K562 (cell line): ENCODE data around the gene KRT77. TPM values are rescaled to one million over a fixed set of nuclear protein-coding genes. Genes with fewer than 3 reads are reported as not detected.

Source experiments
- ATAC-seq: fragments of 200-7000 bp; cut with Tn5 transposase; 3 replicates; pipeline ENCODE4 v1.9.1; 2020; ENCODE audit warnings: moderate library complexity
- BruUV-seq: library from RNA; stranded (reverse); fragments of 400-500 nt; replicated peaks from 2 replicates; lab custom pipeline; 2021; lab: Mats Ljungman, UMichigan
- CTCF ChIA-PET: fragments of 300-600 bp; formaldehyde crosslinking; extraction: SDS; loops from one replicate; lab custom pipeline; 2021; ENCODE audit warnings: low intra/inter-chr PET ratio; lab: Yijun Ruan, JAX
- POLR2A ChIA-PET: fragments of 300-600, 350-650 bp; sonication (Branson Sonifier 250); formaldehyde crosslinking; extraction: SDS; loops from one replicate; lab custom pipeline; 2021; ENCODE audit warnings: antibody characterized with exemption, inconsistent platforms; lab: Yijun Ruan, JAX
- DNase-seq, 4 experiments: peaks; one replicate each; pipeline versions ENCODE4 v3.0.0 to v3.0.0-alpha.2; 2011 to 2018; ENCODE audit warnings: low spot score in 3 of 4, mixed read lengths in 3 of 4; ENCODE audit errors: extremely low read depth in 1 of 4
- FAIRE-seq: peaks from 2 replicates; lab custom pipeline; 2011; peaks lifted over from hg19 to GRCh38; lab: Jason Lieb, UNC
- H2AFZ ChIP-seq: 2 replicates; pipeline ENCODE4 v1.6.0; 2011; ENCODE audit warnings: low read depth, low read length, control low read depth, inconsistent platforms
- H3K27ac ChIP-seq: fragments of 200-600 bp; 3 replicates; pipeline ENCODE4 v1.8.0; 2011; ENCODE audit warnings: low read depth, mild to moderate bottlenecking, control low read depth, inconsistent platforms, low read length, moderate library complexity, mixed read lengths; ENCODE audit errors: extremely low read depth
- H3K27me3 ChIP-seq, 2 experiments: fragments of 300-600 bp in 1 of 2; 2 replicates in 1 of 2; 3 replicates in 1 of 2; pipeline versions ENCODE4 v1.6.0 to v1.8.0; 2011; ENCODE audit warnings: inconsistent platforms in 2 of 2, low read length in 2 of 2, mild to moderate bottlenecking in 1 of 2, mixed read lengths in 1 of 2, moderate library complexity in 1 of 2; ENCODE audit not compliant: control insufficient read depth in 2 of 2, insufficient read depth in 2 of 2
- H3K36me3 ChIP-seq: fragments of 300-600 bp; 3 replicates; pipeline ENCODE4 v1.8.0; 2011; ENCODE audit warnings: mild to moderate bottlenecking, low read length, inconsistent platforms; ENCODE audit not compliant: control insufficient read depth, insufficient read depth
- H3K4me1 ChIP-seq, 2 experiments: fragments of 200-600 bp in 1 of 2; replicated peaks in 1 of 2; 2 replicates in 1 of 2; 3 replicates in 1 of 2; pipeline versions ENCODE4 v1.5.1 to v1.8.0; 2011; ENCODE audit warnings: inconsistent platforms in 2 of 2, low read length in 2 of 2, mild to moderate bottlenecking in 1 of 2, mixed read lengths in 1 of 2, moderate library complexity in 1 of 2; ENCODE audit not compliant: control insufficient read depth in 2 of 2, insufficient read depth in 2 of 2
- H3K4me2 ChIP-seq: 2 replicates; pipeline ENCODE4 v1.6.1; 2011; ENCODE audit warnings: low read length, control low read depth, inconsistent platforms, mixed read lengths; ENCODE audit not compliant: insufficient read depth
- H3K4me3 ChIP-seq: fragments of 200-600 bp; sonication (generic), shearing (Covaris generic); 2 replicates; pipeline ENCODE4 v1.5.1; 2016; ENCODE audit warnings: control low read depth, inconsistent platforms
- H3K79me2 ChIP-seq: fragments of 200-600 bp; 3 replicates; pipeline ENCODE4 v1.8.0; 2011; ENCODE audit warnings: low read length, inconsistent platforms; ENCODE audit not compliant: control insufficient read depth, insufficient read depth
- H3K9ac ChIP-seq, 2 experiments: 2 replicates each; pipeline versions ENCODE4 v1.6.0 to v1.6.1; 2011; ENCODE audit warnings: low read depth in 2 of 2, low read length in 2 of 2, control low read depth in 1 of 2, inconsistent platforms in 1 of 2, mild to moderate bottlenecking in 1 of 2, mixed read lengths in 1 of 2; ENCODE audit not compliant: insufficient read depth in 1 of 2
- H3K9me1 ChIP-seq: one replicate; pipeline ENCODE4 v1.6.0; 2011; ENCODE audit warnings: inconsistent platforms, mild to moderate bottlenecking, low read length, moderate library complexity; ENCODE audit not compliant: control insufficient read depth, insufficient read depth
- H3K9me3 ChIP-seq: replicated peaks from 2 replicates; pipeline ENCODE4 v1.5.1; 2011; ENCODE audit warnings: low read depth, low read length, inconsistent platforms; ENCODE audit not compliant: control insufficient read depth, insufficient read depth
- H4K20me1 ChIP-seq: replicated peaks from 2 replicates; pipeline ENCODE4 v1.6.1; 2011; ENCODE audit warnings: low read length, inconsistent platforms, mixed read lengths; ENCODE audit not compliant: control insufficient read depth, insufficient read depth
- ELK3 ChIP-seq: fragments of 450-650 bp; formaldehyde crosslinking; IDR thresholded peaks from 2 replicates; pipeline ENCODE4 v1.4.0; 2020; ENCODE audit warnings: mild to moderate bottlenecking
- HOMEZ ChIP-seq: fragments of 250-450 bp; sonication (Bioruptor Pico); IDR thresholded peaks from 2 replicates; pipeline ENCODE4 v1.4.0; 2020; ENCODE audit warnings: mild to moderate bottlenecking, moderate library complexity
- PRMT5 ChIP-seq: sonication (generic); formaldehyde crosslinking; IDR thresholded peaks from 2 replicates; pipeline ENCODE4 v1.5.0; 2020; ENCODE audit warnings: missing genetic modification reagents
- RBM25 ChIP-seq: fragments of 200-400 bp; formaldehyde crosslinking; IDR thresholded peaks from 2 replicates; pipeline ENCODE4 v1.6.1; 2018; ENCODE audit warnings: low read length, low read depth, moderate library complexity; ENCODE audit not compliant: severe bottlenecking
- SFPQ ChIP-seq: fragments of 200-400 bp; formaldehyde crosslinking; IDR thresholded peaks from 2 replicates; pipeline ENCODE4 v1.6.1; 2017; ENCODE audit warnings: mild to moderate bottlenecking, low read depth, low read length, moderate library complexity
- ZNF316 ChIP-seq: fragments of 450-650 bp; IDR thresholded peaks from 2 replicates; pipeline ENCODE4 v1.6.1; 2016
- WGBS: fragments of 100-300 bp; shearing (Covaris generic); methylation state at CpG from one replicate; pipeline ENCODE4 v1.1.6; 2016; ENCODE audit warnings: low coverage, mixed read lengths; ENCODE audit not compliant: insufficient coverage; ENCODE audit errors: missing lambda C conversion rate; 5-methylcytosine and 5-hydroxymethylcytosine counted together
- in situ Hi-C: fragments of 300-500 bp; cut with MboI; formaldehyde crosslinking; loops from 4 replicates; pipeline ENCODE4 v1.15.0; 2018; ENCODE audit warnings: inconsistent platforms, mixed read lengths
- intact Hi-C: fragments of 100-400 bp; cut with micrococcal nuclease; formaldehyde crosslinking; loops from 2 replicates; pipeline ENCODE4 v1.14.2; 2022
- polyA plus RNA-seq, 8 experiments: library from polyadenylated mRNA; depleted of rRNA in 4 of 8; stranded (reverse) in 5 of 8; unstranded in 3 of 8; fragments of >200 nt; fragmentation: Nextera tagmentation in 2 of 8; fragmentation: Illumina TruSeq in 1 of 8; extraction: Ambion mirVana in 2 of 8; extraction: Trizol in 1 of 8; gene quantifications; 2 replicates each; pipeline versions ENCODE4 v1.2.1 to v1.2.3, GENCODE V29; 2011 to 2014; ENCODE audit warnings: inconsistent platforms in 1 of 8, missing spikeins in 1 of 8
- total RNA-seq, 7 experiments: library from RNA; depleted of rRNA in 6 of 7; stranded (reverse); fragments of >200 nt in 6 of 7; fragmentation: Illumina TruSeq in 2 of 7; extraction: Trizol in 2 of 7; gene quantifications; 2 replicates each; pipeline versions ENCODE4 v1.2.1 to v1.2.3, GENCODE V29; 2011 to 2021; ENCODE audit warnings: low replicate concordance in 1 of 7
- TF ChIP-seq, protein P1 (sequence below): fragments of 450-650 bp; formaldehyde crosslinking; IDR thresholded peaks from 2 replicates; pipeline ENCODE4 v1.4.0; 2020; ENCODE audit warnings: mild to moderate bottlenecking, mixed read lengths

The KRT77 gene
- total and polyA plus RNA-seq, 9 of the 15 experiments (the other 6 are each of a cell fraction or from before 2014, with no cell fraction given), result not detected

DNA sequence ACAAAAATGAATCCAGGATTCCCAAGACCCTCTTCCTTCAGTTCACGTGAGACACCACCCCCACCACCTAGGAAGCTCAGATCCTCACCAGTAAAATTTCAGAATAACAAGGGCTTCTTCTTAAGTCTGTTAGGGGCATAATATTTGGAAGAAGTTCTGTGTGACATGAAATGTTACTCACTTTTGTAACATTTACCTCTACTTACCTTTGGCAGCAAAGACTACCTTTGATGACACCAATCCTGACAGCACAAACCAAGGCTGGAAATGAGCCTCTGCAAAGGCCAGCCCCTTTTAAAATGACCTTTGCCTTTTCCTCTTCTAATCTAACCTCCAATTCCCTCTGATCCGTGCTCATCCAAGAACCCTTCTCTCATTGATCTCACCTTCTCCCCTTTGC, 19.4 kb upstream of the KRT77 start (continued):
- TF ChIP-seq HOMEZ, result no peak
- no peak for TF ChIP-seq RBM25

DNA sequence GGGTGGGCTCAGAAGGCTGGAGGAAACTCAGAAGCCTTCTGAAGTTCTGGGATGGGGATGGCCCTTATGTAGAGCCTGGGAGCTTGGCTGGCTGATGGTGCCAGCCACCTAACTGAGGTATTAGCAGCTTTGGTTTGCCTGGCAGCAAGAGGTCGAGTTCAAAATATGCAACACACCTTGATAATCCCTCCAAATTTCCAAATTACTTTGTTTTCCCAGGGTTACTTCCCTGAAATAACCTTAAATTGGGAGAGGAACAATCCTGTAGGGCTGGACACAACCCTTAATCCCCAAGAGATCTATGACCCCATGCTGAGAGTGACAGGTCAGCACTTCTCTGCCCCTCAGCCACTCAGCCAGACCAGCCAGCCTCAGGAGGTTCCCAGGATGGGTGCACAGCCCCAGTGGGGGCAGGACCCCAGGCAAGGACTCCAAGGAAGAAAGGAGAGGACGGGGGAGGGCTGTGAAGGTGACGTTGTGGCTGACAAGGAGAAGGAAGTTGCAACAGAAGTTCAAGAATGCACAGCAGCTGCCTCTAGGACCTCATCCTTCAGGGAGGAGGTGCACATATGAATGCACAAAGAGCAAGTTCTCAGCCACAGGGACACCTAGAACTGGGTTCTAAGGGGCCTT, 18.6 kb upstream of the KRT77 start:
- peaks cover 5 to 44% of the 10 kb centered on the region in 2 experiments; a peak in 4 of 5 replicates for H3K27me3 ChIP-seq
- no peaks in the 10 kb centered on the region for H3K9me1 ChIP-seq
- no peak overlapping the region for H3K27ac ChIP-seq
- no peak overlapping the region for H3K9ac ChIP-seq
- ATAC-seq (no peak), FAIRE-seq (no peak), DNase-seq (no peak)
- H3K9me3 ChIP-seq, result no peaks in the 10 kb centered on the region
- 0% methylated on average over 3 of the region's 3 CpGs for WGBS
- H3K4me2 ChIP-seq, result no peak overlapping the region
- BruUV-seq, result no TSS peak
- in situ Hi-C loops, result no loop called here
- H2AFZ ChIP-seq, result no peak overlapping the region
- intact Hi-C loops, result no loop called here
- POLR2A ChIA-PET, result interaction anchor here (0.7 kb wide), 1 partner anchor 15 kb away, joined by 3 read pairs; no protein-coding TSS in a partner anchor
- 0 out of 2 replicates have a peak, but pooled peaks have one; percentile 18 for TF ChIP-seq ZNF316
- no peak for TF ChIP-seq ELK3 (CRISPR knock-in tag)
- TF ChIP-seq PRMT5 (CRISPR knock-in tag), result no peak
- TF ChIP-seq, protein P1, sequence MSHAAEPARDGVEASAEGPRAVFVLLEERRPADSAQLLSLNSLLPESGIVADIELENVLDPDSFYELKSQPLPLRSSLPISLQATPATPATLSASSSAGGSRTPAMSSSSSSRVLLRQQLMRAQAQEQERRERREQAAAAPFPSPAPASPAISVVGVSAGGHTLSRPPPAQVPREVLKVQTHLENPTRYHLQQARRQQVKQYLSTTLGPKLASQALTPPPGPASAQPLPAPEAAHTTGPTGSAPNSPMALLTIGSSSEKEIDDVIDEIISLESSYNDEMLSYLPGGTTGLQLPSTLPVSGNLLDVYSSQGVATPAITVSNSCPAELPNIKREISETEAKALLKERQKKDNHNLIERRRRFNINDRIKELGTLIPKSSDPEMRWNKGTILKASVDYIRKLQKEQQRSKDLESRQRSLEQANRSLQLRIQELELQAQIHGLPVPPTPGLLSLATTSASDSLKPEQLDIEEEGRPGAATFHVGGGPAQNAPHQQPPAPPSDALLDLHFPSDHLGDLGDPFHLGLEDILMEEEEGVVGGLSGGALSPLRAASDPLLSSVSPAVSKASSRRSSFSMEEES, result no peak
- no peak for TF ChIP-seq SFPQ
- no peaks in the 10 kb centered on the region for H3K79me2 ChIP-seq
- H3K4me1 ChIP-seq, result no peaks in the 10 kb centered on the region
- H3K36me3 ChIP-seq, result no peaks in the 10 kb centered on the region
- no peaks in the 10 kb centered on the region for H4K20me1 ChIP-seq
- H3K4me3 ChIP-seq, result no peak overlapping the region
- CTCF ChIA-PET, result no interaction called here
